HCT116 (cell line): ENCODE measurements around the gene KDM7A. TPM values are rescaled to one million over a fixed set of nuclear protein-coding genes. Genes with fewer than 3 reads are reported as not detected.

ENCODE experiments used
- ATAC-seq: fragments of 200-7000 bp; cut with Tn5 transposase; 2 replicates; pipeline ENCODE4 v1.9.1; 2020; ENCODE audit warnings: mild to moderate bottlenecking, moderate library complexity
- BruUV-seq: library from RNA; stranded (reverse); fragments of 400-500 nt; replicated peaks from 2 replicates; lab custom pipeline; 2021; lab: Mats Ljungman, UMichigan
- CTCF ChIA-PET: fragments of 300-600 bp; sonication (Branson Sonifier 250); formaldehyde crosslinking; loops from one replicate; lab custom pipeline; 2021; ENCODE audit warnings: antibody characterized with exemption; lab: Charles Lee
- POLR2A ChIA-PET: fragments of 300-600, 350-600 bp; sonication (Branson Sonifier 250); formaldehyde crosslinking; loops from one replicate; lab custom pipeline; 2021; ENCODE audit warnings: antibody characterized with exemption; lab: Charles Lee
- RAD21 ChIA-PET, 2 experiments: fragments of 300-600 bp; sonication (Branson Sonifier 250); formaldehyde crosslinking; loops; one replicate each; lab custom pipeline; 2023; ENCODE audit warnings: low total read pairs in 2 of 2; ENCODE audit not compliant: uncharacterized antibody in 2 of 2, unreplicated experiment in 2 of 2, low non-redundant PET in 1 of 2; lab: Charles Lee
- DNase-seq: peaks from one replicate; pipeline ENCODE4 v3.0.0-alpha.2; 2010; ENCODE audit warnings: low read depth, low spot score
- H2AFZ ChIP-seq: fragments of 200-600 bp; shearing (Covaris generic), sonication (generic); 2 replicates; pipeline ENCODE4 v1.6.1; 2017; ENCODE audit warnings: low read depth, mixed run types, mixed read lengths, antibody characterized with exemption, low read length; ENCODE audit not compliant: poor library complexity, severe bottlenecking
- H3K27ac ChIP-seq: 2 replicates; pipeline ENCODE4 v1.5.1; 2012; ENCODE audit warnings: low read depth, low read length
- H3K27me3 ChIP-seq: fragments of 200-600 bp; sonication (generic); 2 replicates; pipeline ENCODE4 v1.6.1; 2016; ENCODE audit warnings: mixed run types, low read length, mixed read lengths; ENCODE audit not compliant: insufficient read depth
- H3K36me3 ChIP-seq, 2 experiments: fragments of 200-500 bp in 1 of 2; fragments of 200-600 bp in 1 of 2; sonication (Bioruptor generic) in 1 of 2; sonication (generic) in 1 of 2; 2 replicates each; pipeline versions ENCODE4 v1.5.1 to v1.6.1; 2014 to 2016; ENCODE audit warnings: low read length in 2 of 2, inconsistent platforms in 1 of 2, mixed read lengths in 1 of 2, mixed run types in 1 of 2; ENCODE audit not compliant: insufficient read depth in 2 of 2, control insufficient read depth in 1 of 2
- H3K4me1 ChIP-seq, 2 experiments: fragments of 200-600 bp in 1 of 2; sonication (generic) in 1 of 2; 2 replicates each; pipeline versions ENCODE4 v1.5.1 to v1.6.1; 2012 to 2017; ENCODE audit warnings: low read length in 2 of 2, inconsistent platforms in 1 of 2, mild to moderate bottlenecking in 1 of 2, mixed read lengths in 1 of 2, mixed run types in 1 of 2, moderate library complexity in 1 of 2; ENCODE audit not compliant: insufficient read depth in 2 of 2, control insufficient read depth in 1 of 2
- H3K4me2 ChIP-seq: fragments of 200-600 bp; sonication (generic); 2 replicates; pipeline ENCODE4 v1.6.1; 2017; ENCODE audit warnings: mixed run types, low read length, mixed read lengths
- H3K4me3 ChIP-seq, 2 experiments: fragments of 200-600 bp in 1 of 2; sonication (generic) in 1 of 2; replicated peaks in 1 of 2; 2 replicates each; pipeline ENCODE4 v1.5.1; 2011 to 2016; ENCODE audit warnings: low read length in 2 of 2, control low read depth in 1 of 2, low read depth in 1 of 2, mild to moderate bottlenecking in 1 of 2, mixed read lengths in 1 of 2, mixed run types in 1 of 2
- H3K79me2 ChIP-seq: fragments of 200-600 bp; sonication (generic); 2 replicates; pipeline ENCODE4 v1.6.1; 2017; ENCODE audit warnings: mild to moderate bottlenecking, mixed run types, low read length, moderate library complexity, mixed read lengths; ENCODE audit not compliant: insufficient read depth
- H3K9ac ChIP-seq: fragments of 200-600 bp; sonication (generic); 2 replicates; pipeline ENCODE4 v1.6.1; 2016; ENCODE audit warnings: low read length, mixed read lengths
- H3K9me2 ChIP-seq: fragments of 200-600 bp; sonication (generic), shearing (Covaris generic); 2 replicates; pipeline ENCODE4 v1.6.1; 2017; ENCODE audit warnings: mixed run types, mild to moderate bottlenecking, moderate library complexity; ENCODE audit not compliant: insufficient read depth
- H3K9me3 ChIP-seq, 2 experiments: fragments of 200-500 bp in 1 of 2; fragments of 200-600 bp in 1 of 2; sonication (Bioruptor generic) in 1 of 2; sonication (generic) in 1 of 2; 2 replicates each; pipeline ENCODE4 v1.6.1; 2014 to 2017; ENCODE audit warnings: low read length in 2 of 2, mixed read lengths in 2 of 2, inconsistent platforms in 1 of 2, low read depth in 1 of 2, mild to moderate bottlenecking in 1 of 2, mixed run types in 1 of 2, moderate library complexity in 1 of 2; ENCODE audit not compliant: control insufficient read depth in 1 of 2, insufficient read depth in 1 of 2
- H4K20me1 ChIP-seq: fragments of 200-600 bp; sonication (generic), shearing (Covaris generic); 2 replicates; pipeline ENCODE4 v1.6.1; 2017; ENCODE audit warnings: mixed run types, mild to moderate bottlenecking, moderate library complexity; ENCODE audit not compliant: insufficient read depth
- CBX3 ChIP-seq: IDR thresholded peaks from 2 replicates; pipeline ENCODE4 v1.6.1; 2012; ENCODE audit warnings: low read depth
- EZH2 ChIP-seq: fragments of 200-600 bp; sonication (generic); IDR thresholded peaks from 2 replicates; pipeline ENCODE4 v1.6.1; 2017; ENCODE audit warnings: antibody characterized with exemption, mixed run types
- EZH2phosphoT487 ChIP-seq: fragments of 200-600 bp; IDR thresholded peaks from 2 replicates; pipeline ENCODE4 v1.6.1; 2018; ENCODE audit warnings: antibody characterized with exemption, borderline replicate concordance
- RAD21 ChIP-seq: IDR thresholded peaks from 2 replicates; pipeline ENCODE4 v1.6.1; 2012; ENCODE audit warnings: low read depth, mild to moderate bottlenecking
- YY1 ChIP-seq: IDR thresholded peaks from 2 replicates; pipeline ENCODE4 v1.6.1; 2011; ENCODE audit warnings: low read length, low read depth, moderate library complexity, mild to moderate bottlenecking; ENCODE audit not compliant: insufficient replicate concordance; ENCODE audit errors: extremely low read depth
- ZFX ChIP-seq: fragments of 450-650 bp; IDR thresholded peaks from 2 replicates; pipeline ENCODE4 v1.6.1; 2017
- intact Hi-C: fragments of 100-400 bp; cut with micrococcal nuclease; formaldehyde crosslinking; loops from 2 replicates; pipeline ENCODE4 v1.10.0; 2022
- total RNA-seq: library from RNA; stranded (reverse); gene quantifications from one replicate; pipeline ENCODE4 v1.2.1, GENCODE V29; 2021; ENCODE audit not compliant: unreplicated experiment
- TF ChIP-seq, protein P1 (sequence below): IDR thresholded peaks from 2 replicates; pipeline ENCODE4 v1.6.1; 2012; ENCODE audit warnings: low read depth
- TF ChIP-seq, protein P2 (sequence below): IDR thresholded peaks from 2 replicates; pipeline ENCODE4 v1.6.1; 2011; ENCODE audit warnings: mild to moderate bottlenecking, low read length, moderate library complexity; ENCODE audit not compliant: insufficient replicate concordance; ENCODE audit errors: extremely low read depth

Gene KDM7A
- total RNA-seq, 1 experiment from 2014 or later = 11.6 TPM

DNA sequence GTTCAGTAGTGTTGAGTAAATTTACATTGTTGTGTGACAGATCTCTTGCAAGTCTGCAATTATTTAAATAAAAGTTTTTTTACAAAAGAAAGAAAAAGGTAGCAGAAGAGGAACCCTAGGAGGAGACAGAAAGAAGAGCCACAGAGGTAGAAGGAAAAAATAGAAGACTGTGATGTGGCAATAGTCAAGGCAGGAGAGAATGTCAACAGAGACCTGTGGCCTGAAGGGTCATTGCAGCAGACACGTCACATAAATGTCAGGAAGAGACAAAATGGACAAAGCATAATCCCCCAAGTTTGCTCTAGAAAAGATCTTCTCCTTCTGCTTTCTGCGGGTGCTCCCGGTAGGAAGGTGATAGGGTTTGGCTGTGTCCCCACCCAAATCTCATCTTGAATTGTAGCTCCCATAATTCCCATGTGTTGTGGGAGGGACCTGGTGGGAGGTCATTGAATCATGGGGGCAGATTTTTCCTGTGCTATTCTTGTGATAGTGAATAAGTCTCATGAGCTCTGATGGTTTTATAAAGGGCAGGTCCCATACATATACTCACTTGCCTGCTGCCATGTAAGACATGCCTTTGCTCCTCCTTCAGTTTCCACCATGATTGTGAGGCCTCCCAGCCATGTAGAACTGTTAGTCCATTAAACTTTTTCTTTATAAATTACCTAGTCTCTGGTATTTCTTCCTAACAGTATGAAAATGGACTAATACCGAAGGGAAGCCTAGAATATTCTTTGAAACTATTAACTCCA is 41.1 kb upstream of the KDM7A start (continued):
- TF ChIP-seq, protein P1, sequence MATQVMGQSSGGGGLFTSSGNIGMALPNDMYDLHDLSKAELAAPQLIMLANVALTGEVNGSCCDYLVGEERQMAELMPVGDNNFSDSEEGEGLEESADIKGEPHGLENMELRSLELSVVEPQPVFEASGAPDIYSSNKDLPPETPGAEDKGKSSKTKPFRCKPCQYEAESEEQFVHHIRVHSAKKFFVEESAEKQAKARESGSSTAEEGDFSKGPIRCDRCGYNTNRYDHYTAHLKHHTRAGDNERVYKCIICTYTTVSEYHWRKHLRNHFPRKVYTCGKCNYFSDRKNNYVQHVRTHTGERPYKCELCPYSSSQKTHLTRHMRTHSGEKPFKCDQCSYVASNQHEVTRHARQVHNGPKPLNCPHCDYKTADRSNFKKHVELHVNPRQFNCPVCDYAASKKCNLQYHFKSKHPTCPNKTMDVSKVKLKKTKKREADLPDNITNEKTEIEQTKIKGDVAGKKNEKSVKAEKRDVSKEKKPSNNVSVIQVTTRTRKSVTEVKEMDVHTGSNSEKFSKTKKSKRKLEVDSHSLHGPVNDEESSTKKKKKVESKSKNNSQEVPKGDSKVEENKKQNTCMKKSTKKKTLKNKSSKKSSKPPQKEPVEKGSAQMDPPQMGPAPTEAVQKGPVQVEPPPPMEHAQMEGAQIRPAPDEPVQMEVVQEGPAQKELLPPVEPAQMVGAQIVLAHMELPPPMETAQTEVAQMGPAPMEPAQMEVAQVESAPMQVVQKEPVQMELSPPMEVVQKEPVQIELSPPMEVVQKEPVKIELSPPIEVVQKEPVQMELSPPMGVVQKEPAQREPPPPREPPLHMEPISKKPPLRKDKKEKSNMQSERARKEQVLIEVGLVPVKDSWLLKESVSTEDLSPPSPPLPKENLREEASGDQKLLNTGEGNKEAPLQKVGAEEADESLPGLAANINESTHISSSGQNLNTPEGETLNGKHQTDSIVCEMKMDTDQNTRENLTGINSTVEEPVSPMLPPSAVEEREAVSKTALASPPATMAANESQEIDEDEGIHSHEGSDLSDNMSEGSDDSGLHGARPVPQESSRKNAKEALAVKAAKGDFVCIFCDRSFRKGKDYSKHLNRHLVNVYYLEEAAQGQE = no peak
- TF ChIP-seq YY1 = no peak
- TF ChIP-seq ZFX = no peak

- Histone ChIP-seq H3K79me2 (no peaks in the 10 kb centered on the region), H3K4me1 (peaks cover 0 to 3% of the 10 kb centered on the region in 2 experiments; a peak in 1 of 4 replicates), H3K27me3 (no peaks in the 10 kb centered on the region), H3K27ac (no peak overlapping the region), H3K4me2 (no peak overlapping the region), H3K9me3 (no peaks in the 10 kb centered on the region), H3K9me2 (no peaks in the 10 kb centered on the region), H3K36me3 (no peaks in the 10 kb centered on the region), H3K4me3 (no peak overlapping the region), H2AFZ (no peak overlapping the region), H3K9ac (no peak overlapping the region), H4K20me1 (no peaks in the 10 kb centered on the region)
- ChIA-PET POLR2A (no interaction called here), RAD21 (interaction anchor here in 1 of 2 experiments (0.7 kb wide), 1 partner anchor 568 kb away, joined by 3 read pairs; no protein-coding TSS in a partner anchor), CTCF (no interaction called here)
- DNase-seq (no peak), ATAC-seq (no peak)
- BruUV-seq = no TSS peak
- intact Hi-C loops = no loop called here
- TF ChIP-seq EZH2 (no peak), EZH2phosphoT487 (no peak), CBX3 (no peak), ZFX (no peak), RAD21 (no peak)
- TF ChIP-seq, protein P2, sequence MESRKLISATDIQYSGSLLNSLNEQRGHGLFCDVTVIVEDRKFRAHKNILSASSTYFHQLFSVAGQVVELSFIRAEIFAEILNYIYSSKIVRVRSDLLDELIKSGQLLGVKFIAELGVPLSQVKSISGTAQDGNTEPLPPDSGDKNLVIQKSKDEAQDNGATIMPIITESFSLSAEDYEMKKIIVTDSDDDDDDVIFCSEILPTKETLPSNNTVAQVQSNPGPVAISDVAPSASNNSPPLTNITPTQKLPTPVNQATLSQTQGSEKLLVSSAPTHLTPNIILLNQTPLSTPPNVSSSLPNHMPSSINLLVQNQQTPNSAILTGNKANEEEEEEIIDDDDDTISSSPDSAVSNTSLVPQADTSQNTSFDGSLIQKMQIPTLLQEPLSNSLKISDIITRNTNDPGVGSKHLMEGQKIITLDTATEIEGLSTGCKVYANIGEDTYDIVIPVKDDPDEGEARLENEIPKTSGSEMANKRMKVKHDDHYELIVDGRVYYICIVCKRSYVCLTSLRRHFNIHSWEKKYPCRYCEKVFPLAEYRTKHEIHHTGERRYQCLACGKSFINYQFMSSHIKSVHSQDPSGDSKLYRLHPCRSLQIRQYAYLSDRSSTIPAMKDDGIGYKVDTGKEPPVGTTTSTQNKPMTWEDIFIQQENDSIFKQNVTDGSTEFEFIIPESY = no peak
These were observed 38.5 kb upstream of the KDM7A start for GRCh38 chr7:140215281-140215680.
